CD8-positive, alpha-beta memory T cell (primary cell): ENCODE measurements around the gene ETNK1. TPM values are rescaled to one million over a fixed set of nuclear protein-coding genes. Genes with fewer than 3 reads are reported as not detected.
A peak's percentile ranks its signal among the peaks of the same experiment; 100 is the strongest.

ENCODE experiments used
- CTCF ChIA-PET: fragments of 350-600 bp; sonication (Branson Sonifier 250); formaldehyde crosslinking; loops from one replicate; lab custom pipeline; 2021; ENCODE audit warnings: antibody characterized with exemption; lab: Charles Lee
- POLR2A ChIA-PET: fragments of 350-600 bp; sonication (Branson Sonifier 250); formaldehyde crosslinking; loops from one replicate; lab custom pipeline; 2021; ENCODE audit warnings: antibody characterized with exemption; lab: Charles Lee
- DNase-seq, 5 donors: peaks; one replicate each; pipeline versions ENCODE4 v3.0.0 to v3.0.0-alpha.2; 2020 to 2022; ENCODE audit warnings: mixed read lengths in 1 of 5
- H3K27ac ChIP-seq: one replicate; pipeline ENCODE4 v1.7.0; 2013; ENCODE audit warnings: low read depth, mild to moderate bottlenecking, low read length, moderate library complexity
- H3K27me3 ChIP-seq: 2 replicates; pipeline ENCODE4 v1.7.0; 2013; ENCODE audit warnings: low read length, mild to moderate bottlenecking; ENCODE audit not compliant: insufficient read depth, poor library complexity, severe bottlenecking
- H3K36me3 ChIP-seq: 2 replicates; pipeline ENCODE4 v1.7.0; 2013; ENCODE audit warnings: mild to moderate bottlenecking, low read length, moderate library complexity; ENCODE audit not compliant: insufficient read depth
- H3K4me1 ChIP-seq: 2 replicates; pipeline ENCODE4 v1.7.0; 2013; ENCODE audit warnings: mild to moderate bottlenecking, low read length, moderate library complexity; ENCODE audit not compliant: insufficient read depth
- H3K4me3 ChIP-seq: 2 replicates; pipeline ENCODE4 v1.7.0; 2013; ENCODE audit warnings: mild to moderate bottlenecking, low read length
- H3K9me3 ChIP-seq: 2 replicates; pipeline ENCODE4 v1.7.0; 2013; ENCODE audit warnings: mild to moderate bottlenecking, low read length
- H3K27ac Mint-ChIP-seq, 8 donors: one replicate each; pipeline ENCODE4 v1.8.0; 2020 to 2021; ENCODE audit warnings: mixed read lengths in 8 of 8, mild to moderate bottlenecking in 6 of 8, inconsistent platforms in 3 of 8, moderate library complexity in 3 of 8
- H3K27me3 Mint-ChIP-seq, 2 donors: one replicate each; pipeline ENCODE4 v1.8.0; 2020 to 2021; ENCODE audit warnings: mixed read lengths in 2 of 2, mild to moderate bottlenecking in 1 of 2, moderate library complexity in 1 of 2
- H3K36me3 Mint-ChIP-seq, 3 donors: one replicate each; pipeline ENCODE4 v1.8.0; 2020 to 2021; ENCODE audit warnings: mixed read lengths in 3 of 3, inconsistent platforms in 1 of 3, mild to moderate bottlenecking in 1 of 3
- H3K4me1 Mint-ChIP-seq, 3 donors: one replicate each; pipeline ENCODE4 v1.8.0; 2020 to 2021; ENCODE audit warnings: mixed read lengths in 3 of 3, inconsistent platforms in 1 of 3, mild to moderate bottlenecking in 1 of 3
- H3K4me3 Mint-ChIP-seq, 7 donors: one replicate each; pipeline ENCODE4 v1.8.0; 2020 to 2021; ENCODE audit warnings: mixed read lengths in 7 of 7, mild to moderate bottlenecking in 6 of 7, moderate library complexity in 4 of 7, inconsistent platforms in 2 of 7
- H3K9me3 Mint-ChIP-seq, 5 donors: one replicate each; pipeline ENCODE4 v1.8.0; 2020 to 2022; ENCODE audit warnings: mixed read lengths in 5 of 5, mild to moderate bottlenecking in 3 of 5, moderate library complexity in 2 of 5, inconsistent platforms in 1 of 5
- polyA plus RNA-seq: library from polyadenylated mRNA; unstranded; fragments of 300-500 nt; fragmentation: Illumina TruSeq; gene quantifications from one replicate; pipeline ENCODE4 v1.2.3, GENCODE V29; 2021
- total RNA-seq, 2 experiments: library from RNA; stranded (reverse); gene quantifications; one replicate each; pipeline ENCODE4 v1.2.3, GENCODE V29; 2021

The ETNK1 gene
- total and polyA plus RNA-seq, 3 experiments from 2014 or later: 18.4 to 78.4 (median 76.7) TPM

- no peak for DNase-seq
- no peak overlapping the region for H3K27ac ChIP-seq
- H3K4me3 ChIP-seq: no peak overlapping the region
- no peaks in the 10 kb centered on the region for H3K27me3 ChIP-seq
- H3K4me1 Mint-ChIP-seq: peaks cover 1 to 5% (median 5%) of the 10 kb centered on the region in 3 donors
- no peaks in the 10 kb centered on the region for H3K9me3 ChIP-seq
- H3K4me3 Mint-ChIP-seq: peak overlapping the region in 1 of 7 donors; percentile 24
- no peaks in the 10 kb centered on the region for H3K36me3 Mint-ChIP-seq
- H3K27me3 Mint-ChIP-seq: peaks cover 4 to 5% of the 10 kb centered on the region in 2 donors
- no peaks in the 10 kb centered on the region for H3K9me3 Mint-ChIP-seq
- no peaks in the 10 kb centered on the region for H3K4me1 ChIP-seq
- ChIA-PET POLR2A (no interaction called here), CTCF (no interaction called here)
- H3K36me3 ChIP-seq: no peaks in the 10 kb centered on the region
- peak overlapping the region in 1 of 8 donors; percentile 44 for H3K27ac Mint-ChIP-seq
Observed at GRCh38 chr12:22709292-22709691, 84.3 kb downstream of the ETNK1 start.

- CTCF ChIA-PET: no interaction called here
- DNase-seq: no peak
Observed at GRCh38 chr12:22712083-22712482, 87.1 kb downstream of the ETNK1 start.

GRCh38 chr12:22715254-22715653 is 90.3 kb downstream of the ETNK1 start:
- Histone ChIP-seq H3K27ac (no peak overlapping the region), H3K4me1 (no peaks in the 10 kb centered on the region), H3K27me3 (no peaks in the 10 kb centered on the region), H3K4me3 (no peak overlapping the region), H3K9me3 (no peaks in the 10 kb centered on the region), H3K36me3 (no peaks in the 10 kb centered on the region)
- H3K27ac Mint-ChIP-seq: no peak overlapping the region
- CTCF ChIA-PET: no interaction called here
- no peaks in the 10 kb centered on the region for H3K36me3 Mint-ChIP-seq
- no peak for DNase-seq
- no peak overlapping the region for H3K4me3 Mint-ChIP-seq
- no peaks in the 10 kb centered on the region for H3K9me3 Mint-ChIP-seq
- H3K27me3 Mint-ChIP-seq: peaks cover 2 to 5% of the 10 kb centered on the region in 2 donors
- POLR2A ChIA-PET: no interaction called here
- H3K4me1 Mint-ChIP-seq: peaks cover 0 to 1% (median 0%) of the 10 kb centered on the region in 3 donors

More at GRCh38 chr12:22712083-22712482, 87.1 kb downstream of the ETNK1 start:
- no peaks in the 10 kb centered on the region for H3K9me3 Mint-ChIP-seq
- no peaks in the 10 kb centered on the region for H3K36me3 ChIP-seq
- H3K4me3 ChIP-seq: no peak overlapping the region
- H3K4me1 ChIP-seq: no peaks in the 10 kb centered on the region
- POLR2A ChIA-PET: no interaction called here
- no peaks in the 10 kb centered on the region for H3K27me3 ChIP-seq
- no peaks in the 10 kb centered on the region for H3K36me3 Mint-ChIP-seq
- H3K9me3 ChIP-seq: no peaks in the 10 kb centered on the region
- no peak overlapping the region for H3K27ac ChIP-seq
- H3K27ac Mint-ChIP-seq: no peak overlapping the region
- peaks cover 4 to 5% of the 10 kb centered on the region in 2 donors for H3K27me3 Mint-ChIP-seq
- peaks cover 1 to 5% (median 5%) of the 10 kb centered on the region in 3 donors for H3K4me1 Mint-ChIP-seq
- no peak overlapping the region for H3K4me3 Mint-ChIP-seq

GRCh38 chr12:22719745-22720144 is 94.8 kb downstream of the ETNK1 start:
- peaks cover 4 to 28% of the 10 kb centered on the region in 2 donors for H3K27me3 Mint-ChIP-seq
- H3K36me3 Mint-ChIP-seq: no peaks in the 10 kb centered on the region
- Histone ChIP-seq H3K27me3 (no peaks in the 10 kb centered on the region), H3K36me3 (no peaks in the 10 kb centered on the region), H3K27ac (no peak overlapping the region), H3K4me1 (no peaks in the 10 kb centered on the region), H3K9me3 (no peaks in the 10 kb centered on the region), H3K4me3 (no peak overlapping the region)
- ChIA-PET CTCF (no interaction called here), POLR2A (no interaction called here)
- DNase-seq: no peak
- no peaks in the 10 kb centered on the region for H3K9me3 Mint-ChIP-seq
- H3K27ac Mint-ChIP-seq: no peak overlapping the region
- no peak overlapping the region for H3K4me3 Mint-ChIP-seq
- no peaks in the 10 kb centered on the region for H3K4me1 Mint-ChIP-seq

- H3K36me3 ChIP-seq: no peaks in the 10 kb centered on the region
- ChIA-PET POLR2A (no interaction called here), CTCF (no interaction called here)
- H3K4me3 ChIP-seq: no peak overlapping the region
- Mint-ChIP-seq H3K4me3 (no peak overlapping the region), H3K36me3 (no peaks in the 10 kb centered on the region), H3K9me3 (no peaks in the 10 kb centered on the region), H3K27ac (no peak overlapping the region), H3K4me1 (no peaks in the 10 kb centered on the region), H3K27me3 (peaks cover 4 to 44% of the 10 kb centered on the region in 2 donors)
- no peaks in the 10 kb centered on the region for H3K9me3 ChIP-seq
- no peaks in the 10 kb centered on the region for H3K4me1 ChIP-seq
- no peaks in the 10 kb centered on the region for H3K27me3 ChIP-seq
- DNase-seq: no peak
- H3K27ac ChIP-seq: no peak overlapping the region
Observed at GRCh38 chr12:22722081-22722480, 97.1 kb downstream of the ETNK1 start.

GRCh38 chr12:22722779-22723178 is 97.8 kb downstream of the ETNK1 start:
- Histone ChIP-seq H3K36me3 (no peaks in the 10 kb centered on the region), H3K9me3 (no peaks in the 10 kb centered on the region), H3K27me3 (no peaks in the 10 kb centered on the region), H3K4me3 (no peak overlapping the region), H3K27ac (no peak overlapping the region), H3K4me1 (no peaks in the 10 kb centered on the region)
- no peak overlapping the region for H3K4me3 Mint-ChIP-seq
- no peaks in the 10 kb centered on the region for H3K4me1 Mint-ChIP-seq
- no peaks in the 10 kb centered on the region for H3K36me3 Mint-ChIP-seq
- peaks cover 4 to 46% of the 10 kb centered on the region in 2 donors for H3K27me3 Mint-ChIP-seq
- DNase-seq: no peak
- H3K9me3 Mint-ChIP-seq: no peaks in the 10 kb centered on the region
- POLR2A ChIA-PET: no interaction called here
- H3K27ac Mint-ChIP-seq: no peak overlapping the region
- CTCF ChIA-PET: no interaction called here

GRCh38 chr12:22728987-22729386 is 104.0 kb downstream of the ETNK1 start:
- Histone ChIP-seq H3K36me3 (no peaks in the 10 kb centered on the region), H3K27ac (no peak overlapping the region), H3K4me1 (no peaks in the 10 kb centered on the region), H3K9me3 (no peaks in the 10 kb centered on the region), H3K4me3 (no peak overlapping the region), H3K27me3 (no peaks in the 10 kb centered on the region)
- H3K27ac Mint-ChIP-seq: no peak overlapping the region
- ChIA-PET POLR2A (no interaction called here), CTCF (no interaction called here)
- H3K27me3 Mint-ChIP-seq: peaks cover 0 to 25% of the 10 kb centered on the region in 2 donors
- no peaks in the 10 kb centered on the region for H3K4me1 Mint-ChIP-seq
- H3K9me3 Mint-ChIP-seq: no peaks in the 10 kb centered on the region
- H3K36me3 Mint-ChIP-seq: no peaks in the 10 kb centered on the region
- H3K4me3 Mint-ChIP-seq: no peak overlapping the region
- DNase-seq: no peak

- no peaks in the 10 kb centered on the region for H3K4me1 ChIP-seq
- H3K36me3 ChIP-seq: no peaks in the 10 kb centered on the region
- no peak for DNase-seq
- H3K9me3 ChIP-seq: no peaks in the 10 kb centered on the region
- peaks cover 0 to 25% of the 10 kb centered on the region in 2 donors for H3K27me3 Mint-ChIP-seq
- CTCF ChIA-PET: no interaction called here
- H3K9me3 Mint-ChIP-seq: no peaks in the 10 kb centered on the region
- no peaks in the 10 kb centered on the region for H3K27me3 ChIP-seq
- H3K4me1 Mint-ChIP-seq: no peaks in the 10 kb centered on the region
- H3K4me3 Mint-ChIP-seq: no peak overlapping the region
- H3K36me3 Mint-ChIP-seq: no peaks in the 10 kb centered on the region
- H3K27ac Mint-ChIP-seq: no peak overlapping the region
- H3K4me3 ChIP-seq: no peak overlapping the region
- no peak overlapping the region for H3K27ac ChIP-seq
- POLR2A ChIA-PET: no interaction called here
Observed at GRCh38 chr12:22729431-22729956, 104.5 kb downstream of the ETNK1 start.
